ENCODE results near the gene SMIM22. TPM values are rescaled to one million over a fixed set of nuclear protein-coding genes. Genes with fewer than 3 reads are reported as not detected.

Gene SMIM22
- total RNA-seq, 4 donors from 2014 or later: 10.1 to 20.9 (median 18.7) TPM; not detected in 1

- TF ChIP-seq POLR2A (IDR thresholded peaks at IDR 0.05) (no peak), CTCF (IDR thresholded peaks at IDR 0.05) (no peak), POLR2AphosphoS5 (IDR thresholded peaks at IDR 0.05) (no peak)
- no peak overlapping the region for H3K4me3 ChIP-seq
- no peak overlapping the region for H3K27ac ChIP-seq
- H3K27me3 ChIP-seq: no peaks in the 10 kb centered on the region
- H3K4me1 ChIP-seq: peaks cover 21% of the 10 kb centered on the region
- WGBS: no CpG with 5 or more reads among the region's 22 CpGs
- no peak for DNase-seq (ENCODE audit: low spot score in 2 of 2)
- peaks cover 24% of the 10 kb centered on the region for H3K36me3 ChIP-seq
- H3K9me3 ChIP-seq: no peaks in the 10 kb centered on the region
These were observed 2.7 kb downstream of the SMIM22 start for GRCh38 chr16:4797805-4798252.

DNA sequence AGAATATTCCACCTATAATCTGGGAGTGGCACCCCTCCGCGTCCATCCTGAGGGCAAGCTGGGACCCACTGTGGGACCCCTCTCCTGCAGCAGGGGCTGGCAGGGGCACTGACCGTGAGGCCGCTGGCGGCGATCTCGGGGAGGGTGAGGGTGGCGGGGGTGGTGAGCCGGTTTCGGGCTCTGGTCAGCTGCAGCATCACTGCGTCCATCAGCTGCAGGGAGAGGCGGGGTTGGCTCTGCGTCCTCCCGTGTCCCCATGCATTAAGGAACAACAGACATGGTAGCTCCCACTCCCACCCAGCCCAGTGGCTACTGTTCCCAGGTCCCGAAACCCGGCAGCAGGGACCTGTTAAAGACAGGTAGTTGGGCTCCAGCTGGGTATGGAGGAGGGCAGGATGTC, 3.3 kb downstream of the SMIM22 start:
- Histone ChIP-seq H3K9me3 (no peaks in the 10 kb centered on the region), H3K4me1 (peaks cover 27% of the 10 kb centered on the region), H3K4me3 (no peak overlapping the region), H3K27me3 (no peaks in the 10 kb centered on the region), H3K36me3 (peaks cover 24% of the 10 kb centered on the region), H3K27ac (no peak overlapping the region)
- 96% methylated on average over 10 of the region's 16 CpGs for WGBS
- TF ChIP-seq EP300 (IDR thresholded peaks at IDR 0.05) (no peak), POLR2AphosphoS5 (IDR thresholded peaks at IDR 0.05) (no peak), CTCF (IDR thresholded peaks at IDR 0.05) (no peak), POLR2A (IDR thresholded peaks at IDR 0.05) (no peak)
- DNase-seq (ENCODE audit: low spot score in 2 of 2): no peak

DNA sequence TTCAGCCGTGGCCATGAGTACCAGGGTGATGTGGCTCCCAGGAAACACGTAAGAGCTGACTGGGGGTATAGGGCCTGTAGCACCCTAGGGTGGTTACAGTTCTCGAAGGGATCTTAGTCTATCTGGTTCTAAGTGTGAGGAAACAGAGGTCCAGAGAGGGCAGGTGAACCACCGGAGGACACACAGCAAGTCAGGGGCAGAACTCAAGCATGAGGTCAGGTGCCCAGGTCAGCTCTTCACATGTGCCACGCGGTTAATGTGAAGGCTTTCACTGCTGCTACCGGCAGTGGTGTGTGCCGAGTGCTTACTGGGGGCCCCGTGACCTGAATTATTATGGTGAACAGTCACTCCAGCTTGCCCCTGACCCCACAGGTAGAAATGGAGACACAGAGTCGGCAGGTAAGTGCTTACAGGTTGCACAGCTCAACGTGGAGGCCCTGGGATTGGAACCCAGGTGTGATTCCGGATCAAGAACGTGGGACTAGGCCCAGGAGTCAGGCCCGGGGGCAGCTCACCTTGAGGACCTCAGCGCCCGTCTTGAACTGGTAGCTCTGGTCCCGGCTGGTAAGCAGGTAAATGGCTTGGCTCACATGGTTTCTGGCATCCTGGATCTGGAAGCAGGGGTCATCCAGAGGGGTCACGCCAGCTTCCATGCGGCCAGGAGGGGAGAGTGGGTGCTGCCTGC, 4.1 kb downstream of the SMIM22 start:
- Histone ChIP-seq H3K9me3 (no peaks in the 10 kb centered on the region), H3K4me1 (peaks cover 29% of the 10 kb centered on the region), H3K36me3 (peaks cover 25% of the 10 kb centered on the region), H3K27me3 (no peaks in the 10 kb centered on the region), H3K4me3 (no peak overlapping the region), H3K27ac (no peak overlapping the region)
- no peak for DNase-seq (ENCODE audit: low spot score in 2 of 2)
- WGBS: 96% methylated on average over 8 of the region's 19 CpGs
- TF ChIP-seq POLR2A (IDR thresholded peaks at IDR 0.05) (no peak), EP300 (IDR thresholded peaks at IDR 0.05) (no peak), POLR2AphosphoS5 (IDR thresholded peaks at IDR 0.05) (no peak), CTCF (IDR thresholded peaks at IDR 0.05) (no peak)

DNA sequence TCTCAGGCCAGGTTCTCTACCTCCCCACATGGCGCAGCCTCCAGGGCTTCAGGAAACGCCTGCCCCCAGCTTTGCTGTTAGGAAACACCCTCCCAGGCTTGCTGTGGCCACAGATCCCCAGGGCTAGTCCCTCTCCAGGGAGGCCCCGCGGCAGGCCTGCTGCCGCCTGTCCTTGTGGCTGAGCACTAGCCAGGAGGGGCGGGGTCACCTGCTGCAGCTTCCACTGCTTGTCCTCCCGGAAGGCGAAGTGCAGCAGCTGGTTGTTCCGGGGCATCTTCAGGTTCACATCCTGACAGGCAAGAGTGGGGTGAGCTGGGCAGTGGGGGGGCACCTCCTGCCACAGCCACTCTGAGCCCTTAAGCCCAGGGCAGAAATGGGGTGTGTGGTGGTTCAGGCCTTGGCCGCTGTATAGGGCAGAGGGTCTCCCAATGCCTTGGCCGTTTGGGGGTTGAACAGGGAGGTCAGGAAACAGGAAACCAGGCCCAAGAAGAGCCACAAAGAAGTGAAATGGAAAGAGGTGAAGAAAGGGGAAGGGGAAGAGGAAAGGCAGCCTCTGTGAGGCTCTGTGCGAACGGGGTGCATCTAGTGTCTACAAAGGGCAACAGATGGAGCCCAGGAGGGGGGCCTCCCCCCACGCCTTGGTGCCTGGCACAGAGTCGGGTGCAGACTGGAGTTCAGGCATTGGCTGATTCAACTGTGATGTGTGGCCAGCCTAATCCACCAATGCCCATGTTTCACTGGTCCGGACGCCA, 5.3 kb downstream of the SMIM22 start:
- H3K9me3 ChIP-seq: no peaks in the 10 kb centered on the region
- no peak overlapping the region for H3K4me3 ChIP-seq
- peaks cover 37% of the 10 kb centered on the region for H3K36me3 ChIP-seq
- H3K4me1 ChIP-seq: peaks cover 29% of the 10 kb centered on the region
- no peaks in the 10 kb centered on the region for H3K27me3 ChIP-seq
- H3K27ac ChIP-seq: no peak overlapping the region
- TF ChIP-seq POLR2A (IDR thresholded peaks at IDR 0.05) (no peak), POLR2AphosphoS5 (IDR thresholded peaks at IDR 0.05) (no peak), CTCF (IDR thresholded peaks at IDR 0.05) (no peak), EP300 (IDR thresholded peaks at IDR 0.05) (no peak)
- no peak for DNase-seq (ENCODE audit: low spot score in 2 of 2)
- WGBS: 72% methylated on average over 14 of the region's 17 CpGs
